Measurements from ENCODE around the gene BSDC1. TPM values are rescaled to one million over a fixed set of nuclear protein-coding genes. Genes with fewer than 3 reads are reported as not detected.

BSDC1 gene
- total and polyA plus RNA-seq, 11 donors = 25.1 to 53.2 (median 44.5) TPM

DNA sequence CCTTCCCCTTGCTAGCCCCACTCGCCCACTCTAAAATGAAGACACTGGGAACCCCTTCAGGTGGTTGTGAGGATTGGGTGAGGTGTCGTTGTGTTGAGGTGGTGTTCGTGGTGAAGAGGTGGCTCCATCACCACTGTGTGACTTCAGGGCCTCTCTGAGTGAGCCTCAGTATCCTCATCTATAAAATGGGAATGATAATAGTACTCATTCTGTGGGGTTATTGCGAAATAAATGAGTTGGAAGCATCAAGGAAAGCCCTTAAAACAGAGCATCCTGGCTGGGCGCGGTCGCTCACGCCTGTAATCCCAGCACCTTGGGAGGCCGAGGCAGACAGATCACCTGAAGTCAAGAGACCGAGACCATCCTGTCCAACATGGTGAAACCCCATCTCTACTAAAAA is 51.5 kb downstream of the BSDC1 start:
- no peak overlapping the region for H3K4me3 ChIP-seq
- peaks cover 0 to 43% (median 5%) of the 10 kb centered on the region in 12 donors for H3K4me1 ChIP-seq
- H3K27me3 ChIP-seq = no peaks in the 10 kb centered on the region
- ATAC-seq (no peak), DNase-seq (no peak)
- WGBS, 4 donors = 90 to 99% (median 96%) methylated on average over 10 of the region's 10 CpGs
- H3K9me3 ChIP-seq = no peaks in the 10 kb centered on the region
- H3K36me3 ChIP-seq = no peaks in the 10 kb centered on the region
- no peak overlapping the region for H3K27ac ChIP-seq
- TF ChIP-seq CTCF (IDR thresholded peaks at IDR 0.05) (no peak), POLR2A (IDR thresholded peaks at IDR 0.05) (no peak)
- intact Hi-C loops (cut with DNase I) = no loop called here

GRCh38 chr1:32341971-32342370 is 52.3 kb downstream of the BSDC1 start:
- WGBS, 4 donors = 80 to 85% (median 82%) methylated on average over 5 of the region's 5 CpGs
- Histone ChIP-seq H3K4me1 (peaks cover 2 to 50% (median 9%) of the 10 kb centered on the region in 12 donors), H3K27ac (no peak overlapping the region), H3K4me3 (no peak overlapping the region), H3K27me3 (no peaks in the 10 kb centered on the region), H3K9me3 (no peaks in the 10 kb centered on the region), H3K36me3 (no peaks in the 10 kb centered on the region)
- TF ChIP-seq POLR2A (IDR thresholded peaks at IDR 0.05) (no peak), CTCF (IDR thresholded peaks at IDR 0.05) (no peak)
- ATAC-seq (no peak), DNase-seq (no peak)
- intact Hi-C loops (cut with DNase I) = no loop called here

DNA sequence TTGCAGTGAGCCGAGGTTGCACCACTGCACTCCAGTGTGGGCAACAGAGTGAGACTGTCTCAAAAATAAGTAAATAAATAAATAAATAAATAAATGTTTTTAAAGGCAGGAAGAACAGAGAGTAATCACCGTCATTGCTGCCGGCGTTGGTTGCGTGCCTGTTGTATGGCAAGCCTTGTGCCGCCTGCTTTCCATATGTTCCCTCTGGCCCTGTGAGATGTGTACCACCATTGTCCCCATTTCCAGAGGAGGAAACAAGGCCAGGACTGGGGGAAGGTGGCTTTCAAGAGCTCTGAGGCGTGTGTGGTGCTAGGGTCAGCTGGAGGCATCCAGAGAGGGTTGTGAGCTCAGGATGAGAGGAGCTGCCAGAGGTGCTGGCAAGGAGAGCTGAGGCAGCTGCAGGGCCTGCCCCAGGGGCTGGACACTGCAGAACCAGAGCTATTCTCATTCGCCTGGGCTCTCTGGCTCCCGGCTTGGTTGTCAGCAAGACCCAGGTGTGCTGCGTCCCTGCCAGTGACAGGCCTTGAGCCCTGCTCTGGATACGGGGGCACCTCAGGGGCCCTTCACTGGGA is 53.0 kb downstream of the BSDC1 start:
- H3K36me3 ChIP-seq = no peaks in the 10 kb centered on the region
- peak in 1 of 5 donors; percentile 57 for DNase-seq
- ATAC-seq = peak in 1 of 4 donors; percentile 16
- H3K27ac ChIP-seq = no peak overlapping the region
- TF ChIP-seq CTCF (IDR thresholded peaks at IDR 0.05) (no peak), POLR2A (IDR thresholded peaks at IDR 0.05) (no peak)
- no peaks in the 10 kb centered on the region for H3K27me3 ChIP-seq
- no peak overlapping the region for H3K4me3 ChIP-seq
- H3K4me1 ChIP-seq = peaks cover 2 to 57% (median 14%) of the 10 kb centered on the region in 12 donors
- intact Hi-C loops (cut with DNase I) = no loop called here
- 85 to 91% (median 88%) methylated on average over 10 to 11 of the region's 11 CpGs for WGBS, 4 donors
- no peaks in the 10 kb centered on the region for H3K9me3 ChIP-seq

DNA sequence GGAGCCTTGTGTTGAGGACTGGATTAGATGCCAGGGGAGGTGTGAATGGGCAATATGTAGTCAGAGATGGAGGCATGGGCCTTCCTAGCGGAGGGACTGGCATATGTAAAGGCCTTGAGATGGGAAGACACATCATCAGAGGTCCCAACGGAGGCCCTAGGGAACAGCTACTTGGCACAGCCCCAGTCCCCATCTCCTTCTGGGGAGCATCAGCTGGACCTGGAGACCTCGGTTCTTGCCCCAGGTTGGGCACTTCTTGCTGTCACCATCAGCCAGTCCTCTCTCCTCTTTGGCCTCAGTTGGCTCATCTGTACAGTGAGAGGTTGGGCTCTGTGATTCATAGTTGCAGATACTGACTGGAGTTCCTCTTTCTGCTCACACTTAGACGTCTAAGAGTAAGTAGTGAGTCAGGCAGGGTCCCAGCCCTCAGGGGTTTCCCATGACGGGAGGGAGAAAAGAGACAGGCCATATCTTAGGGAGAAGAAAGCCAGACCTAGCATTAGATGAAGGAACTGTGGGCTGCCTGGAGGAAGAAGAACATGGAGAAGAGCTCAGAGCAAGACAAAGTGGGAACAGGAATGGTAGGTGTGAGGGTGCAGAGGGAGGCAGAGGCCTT is 54.8 kb downstream of the BSDC1 start:
- Histone ChIP-seq H3K27me3 (peaks cover 0 to 5% (median 0%) of the 10 kb centered on the region in 9 donors), H3K4me1 (peaks cover 5 to 60% (median 19%) of the 10 kb centered on the region in 12 donors), H3K27ac (peak overlapping the region in 1 of 12 donors; percentile 18), H3K9me3 (no peaks in the 10 kb centered on the region), H3K36me3 (no peaks in the 10 kb centered on the region), H3K4me3 (no peak overlapping the region)
- no peak for DNase-seq
- no peak for ATAC-seq
- intact Hi-C loops (cut with DNase I) = loop anchor here in 1 of 10 donors (10.0 kb wide), 1 partner anchor 115 kb away; the partner anchor contains the start of genes EIF3I and TMEM234
- no peak for TF ChIP-seq CTCF (IDR thresholded peaks at IDR 0.05)
- no peak for TF ChIP-seq POLR2A (IDR thresholded peaks at IDR 0.05)
- 78 to 84% (median 84%) methylated on average over 4 to 5 of the region's 5 CpGs for WGBS, 4 donors

Data from heart left ventricle (tissue), 16 donors.